HepG2 (cell line): Measurements from ENCODE around the gene GARIN5A. TPM values are rescaled to one million over a fixed set of nuclear protein-coding genes. Genes with fewer than 3 reads are reported as not detected.

Experiments
- ARID5B ChIP-seq: IDR thresholded peaks from 2 replicates; pipeline ENCODE4 v1.4.0; 2020; ENCODE audit warnings: mild to moderate bottlenecking, missing genetic modification reagents
- CHD2 ChIP-seq: IDR thresholded peaks from 2 replicates; pipeline ENCODE4 v1.6.1; 2011; ENCODE audit warnings: low read depth, low read length, improper control_type of control experiment
- HOXA9 ChIP-seq: sonication (generic); formaldehyde crosslinking; IDR thresholded peaks from 2 replicates; pipeline ENCODE4 v1.8.1; 2022; ENCODE audit warnings: missing genetic modification reagents, mild to moderate bottlenecking, moderate library complexity, borderline replicate concordance
- ISL2 ChIP-seq: sonication (generic); formaldehyde crosslinking; IDR thresholded peaks from 2 replicates; pipeline ENCODE4 v1.5.0; 2020; ENCODE audit warnings: missing genetic modification reagents
- JARID2 ChIP-seq: sonication (generic); formaldehyde crosslinking; IDR thresholded peaks from 2 replicates; pipeline ENCODE4 v1.8.1; 2023; ENCODE audit warnings: missing genetic modification reagents, inconsistent platforms; ENCODE audit not compliant: insufficient replicate concordance
- MATR3 ChIP-seq: sonication (generic); formaldehyde crosslinking; IDR thresholded peaks from 2 replicates; pipeline ENCODE4 v1.4.0; 2020; ENCODE audit warnings: missing genetic modification reagents
- SNAPC2 ChIP-seq: sonication (generic); formaldehyde crosslinking; IDR thresholded peaks from 2 replicates; pipeline ENCODE4 v1.8.1; 2022; ENCODE audit warnings: mild to moderate bottlenecking, missing genetic modification reagents
- ZBTB40 ChIP-seq, 2 experiments: fragments of 450-650 bp in 1 of 2; sonication (generic) in 1 of 2; formaldehyde crosslinking in 1 of 2; IDR thresholded peaks; 2 replicates each; pipeline versions ENCODE4 v1.6.1 to v1.8.0; 2016 to 2022; ENCODE audit warnings: antibody characterized with exemption in 1 of 2, mild to moderate bottlenecking in 1 of 2, missing genetic modification reagents in 1 of 2
- ZNF329 ChIP-seq: sonication (generic); formaldehyde crosslinking; IDR thresholded peaks from 2 replicates; pipeline ENCODE4 v1.9.0; 2021; ENCODE audit warnings: low read depth, mild to moderate bottlenecking, missing genetic modification reagents
- ZNF383 ChIP-seq: sonication (generic); formaldehyde crosslinking; IDR thresholded peaks from 2 replicates; pipeline ENCODE4 v1.4.0; 2020; ENCODE audit warnings: missing genetic modification reagents, mild to moderate bottlenecking, borderline replicate concordance
- ZNF530 ChIP-seq: sonication (generic); formaldehyde crosslinking; IDR thresholded peaks from 2 replicates; pipeline ENCODE4 v1.5.0; 2020; ENCODE audit warnings: low read depth, mild to moderate bottlenecking, missing genetic modification reagents
- ZNF644 ChIP-seq: IDR thresholded peaks from 2 replicates; pipeline ENCODE4 v1.6.1; 2016; ENCODE audit warnings: low read depth
- polyA plus RNA-seq, 8 experiments: library from polyadenylated mRNA; depleted of rRNA in 3 of 8; stranded (reverse) in 7 of 8; unstranded in 1 of 8; fragments of >200 nt; fragmentation: Illumina TruSeq in 4 of 8; extraction: Trizol in 4 of 8; gene quantifications; 2 replicates each; pipeline versions ENCODE4 v1.2.1 to v1.2.3, GENCODE V29; 2011 to 2016; ENCODE audit warnings: low read depth in 4 of 8, missing spikeins in 1 of 8, mixed read lengths in 1 of 8; ENCODE audit not compliant: insufficient read depth in 1 of 8
- total RNA-seq, 5 experiments: library from RNA; depleted of rRNA; stranded (reverse); fragments of >200 nt; fragmentation: Illumina TruSeq; extraction: Trizol; gene quantifications; 2 replicates each; pipeline ENCODE4 v1.2.3, GENCODE V29; 2016; ENCODE audit warnings: low read depth in 1 of 5
- TF ChIP-seq, protein P1 (sequence below): sonication (generic); formaldehyde crosslinking; IDR thresholded peaks from 2 replicates; pipeline ENCODE4 v1.5.0; 2020; ENCODE audit warnings: missing genetic modification reagents
- TF ChIP-seq, protein P2 (sequence below): sonication (generic); formaldehyde crosslinking; conservative IDR thresholded peaks from 2 replicates; pipeline ENCODE4 v1.5.0; 2020; ENCODE audit warnings: missing genetic modification reagents

The GARIN5A gene
- total and polyA plus RNA-seq, 2 of the 13 experiments (the other 11 are each of a cell fraction or from before 2014, with no cell fraction given), result not detected

- TF ChIP-seq ZBTB40 (IDR thresholded peaks at IDR 0.05) (no peak), ZBTB40 (CRISPR knock-in tag; IDR thresholded peaks at IDR 0.05) (no peak), ZNF329 (no peak), CHD2 (no peak), HOXA9 (CRISPR knock-in tag) (no peak), ZNF644 (CRISPR knock-in tag) (no peak), ZNF530 (no peak), MATR3 (CRISPR knock-in tag) (no peak), SNAPC2 (CRISPR knock-in tag) (no peak), ZNF383 (no peak), ISL2 (CRISPR knock-in tag) (no peak), ARID5B (CRISPR knock-in tag) (no peak), JARID2 (CRISPR knock-in tag) (no peak)
- TF ChIP-seq, protein P1, sequence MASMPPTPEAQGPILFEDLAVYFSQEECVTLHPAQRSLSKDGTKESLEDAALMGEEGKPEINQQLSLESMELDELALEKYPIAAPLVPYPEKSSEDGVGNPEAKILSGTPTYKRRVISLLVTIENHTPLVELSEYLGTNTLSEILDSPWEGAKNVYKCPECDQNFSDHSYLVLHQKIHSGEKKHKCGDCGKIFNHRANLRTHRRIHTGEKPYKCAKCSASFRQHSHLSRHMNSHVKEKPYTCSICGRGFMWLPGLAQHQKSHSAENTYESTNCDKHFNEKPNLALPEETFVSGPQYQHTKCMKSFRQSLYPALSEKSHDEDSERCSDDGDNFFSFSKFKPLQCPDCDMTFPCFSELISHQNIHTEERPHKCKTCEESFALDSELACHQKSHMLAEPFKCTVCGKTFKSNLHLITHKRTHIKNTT (CRISPR knock-in tag), result no peak
- TF ChIP-seq, protein P2, sequence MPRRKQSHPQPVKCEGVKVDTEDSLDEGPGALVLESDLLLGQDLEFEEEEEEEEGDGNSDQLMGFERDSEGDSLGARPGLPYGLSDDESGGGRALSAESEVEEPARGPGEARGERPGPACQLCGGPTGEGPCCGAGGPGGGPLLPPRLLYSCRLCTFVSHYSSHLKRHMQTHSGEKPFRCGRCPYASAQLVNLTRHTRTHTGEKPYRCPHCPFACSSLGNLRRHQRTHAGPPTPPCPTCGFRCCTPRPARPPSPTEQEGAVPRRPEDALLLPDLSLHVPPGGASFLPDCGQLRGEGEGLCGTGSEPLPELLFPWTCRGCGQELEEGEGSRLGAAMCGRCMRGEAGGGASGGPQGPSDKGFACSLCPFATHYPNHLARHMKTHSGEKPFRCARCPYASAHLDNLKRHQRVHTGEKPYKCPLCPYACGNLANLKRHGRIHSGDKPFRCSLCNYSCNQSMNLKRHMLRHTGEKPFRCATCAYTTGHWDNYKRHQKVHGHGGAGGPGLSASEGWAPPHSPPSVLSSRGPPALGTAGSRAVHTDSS, result no peak
These were observed 19.3 kb downstream of the GARIN5A start (continued) for GRCh38 chr19:50457300-50457699.
